ENCODE results near the gene RHBDL1.
A peak's percentile ranks its signal among the peaks of the same experiment; 100 is the strongest.

The RHBDL1 gene

DNA sequence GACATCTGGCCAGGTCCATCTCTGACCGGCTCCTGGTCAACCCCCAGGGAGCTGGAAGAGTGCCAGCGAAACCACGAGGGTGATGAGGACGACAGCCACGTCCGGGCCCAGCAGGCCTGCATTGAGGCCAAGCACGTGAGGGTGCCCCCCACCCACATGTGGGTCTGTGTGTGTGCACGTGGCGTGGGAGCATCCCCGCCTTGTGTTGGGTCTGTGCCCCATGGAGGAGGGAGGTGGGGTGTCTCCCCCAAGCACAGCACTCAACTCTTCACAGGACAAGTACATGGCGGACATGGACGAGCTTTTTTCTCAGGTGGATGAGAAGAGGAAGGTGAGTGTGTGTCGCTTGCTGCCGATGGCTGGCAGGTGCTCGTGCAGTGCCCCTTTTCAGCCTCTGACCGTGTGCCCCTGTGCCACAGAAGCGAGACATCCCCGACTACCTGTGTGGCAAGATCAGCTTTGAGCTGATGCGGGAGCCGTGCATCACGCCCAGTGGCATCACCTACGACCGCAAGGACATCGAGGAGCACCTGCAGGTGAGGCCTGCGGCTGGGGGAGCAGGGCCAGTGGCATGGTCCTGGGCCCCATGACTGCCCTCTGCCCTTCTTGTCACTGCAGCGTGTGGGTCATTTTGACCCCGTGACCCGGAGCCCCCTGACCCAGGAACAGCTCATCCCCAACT is 6.4 kb downstream of the RHBDL1 start:
- Histone ChIP-seq H3K4me1 (ENCODE audit: control insufficient read depth, insufficient read depth, low read length) (peaks cover 9% of the 10 kb centered on the region), H3K4me3 (ENCODE audit: low read length) (no peak overlapping the region), H3K9me3 (ENCODE audit: control insufficient read depth, insufficient read depth, low read length) (no peaks in the 10 kb centered on the region), H3K27ac (ENCODE audit: low read length) (no peak overlapping the region), H3K27me3 (ENCODE audit: control insufficient read depth, insufficient read depth, low read length) (no peaks in the 10 kb centered on the region), H3K36me3 (ENCODE audit: control insufficient read depth, insufficient read depth, low read length) (peaks cover 23% of the 10 kb centered on the region)
- WGBS (ENCODE audit: insufficient coverage, insufficient read length): no CpG with 5 or more reads among the region's 28 CpGs
- no peak for DNase-seq (ENCODE audit: low read depth, low spot score)

DNA sequence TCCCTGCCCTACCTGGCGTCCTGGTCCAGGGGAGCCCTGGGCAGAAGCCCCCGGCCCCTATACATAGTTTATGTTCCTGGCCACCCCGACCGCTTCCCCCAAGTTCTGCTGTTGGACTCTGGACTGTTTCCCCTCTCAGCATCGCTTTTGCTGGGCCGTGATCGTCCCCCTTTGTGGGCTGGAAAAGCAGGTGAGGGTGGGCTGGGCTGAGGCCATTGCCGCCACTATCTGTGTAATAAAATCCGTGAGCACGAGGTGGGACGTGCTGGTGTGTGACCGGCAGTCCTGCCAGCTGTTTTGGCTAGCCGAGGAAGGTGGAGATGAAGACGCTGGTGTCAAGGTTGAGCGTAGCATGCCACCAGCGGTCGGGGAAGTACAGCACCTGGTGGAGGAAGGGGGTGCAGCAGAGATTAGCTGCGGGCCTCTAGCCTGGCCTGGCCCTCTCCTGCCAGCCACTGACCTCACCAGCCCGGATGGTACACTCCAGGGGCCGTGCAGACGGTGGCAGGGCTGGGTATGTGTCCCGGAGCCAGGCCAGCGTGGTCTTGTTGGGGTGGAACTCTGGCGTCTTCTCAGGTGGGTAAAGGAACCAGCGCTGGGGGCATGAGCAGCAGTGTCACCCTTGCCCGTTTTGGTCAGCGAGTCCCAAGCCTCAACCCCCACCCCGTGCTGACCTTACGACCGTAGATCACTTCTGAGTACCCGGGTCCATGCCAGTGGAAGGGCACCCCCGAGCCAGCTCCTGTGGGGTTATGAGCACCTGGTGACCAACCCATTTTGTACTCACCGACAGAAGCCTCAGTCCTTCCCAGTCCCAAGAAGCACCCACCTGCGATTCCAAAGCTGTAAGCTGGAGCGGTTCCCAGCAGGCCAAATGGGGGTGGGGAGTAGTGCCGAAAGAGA is 7.3 kb downstream of the RHBDL1 start:
- H3K4me1 ChIP-seq (ENCODE audit: control insufficient read depth, insufficient read depth, low read length): peaks cover 5% of the 10 kb centered on the region
- no CpG with 5 or more reads among the region's 36 CpGs for WGBS (ENCODE audit: insufficient coverage, insufficient read length)
- no peak for DNase-seq (ENCODE audit: low read depth, low spot score)
- H3K27ac ChIP-seq (ENCODE audit: low read length): no peak overlapping the region
- peaks cover 28% of the 10 kb centered on the region for H3K36me3 ChIP-seq (ENCODE audit: control insufficient read depth, insufficient read depth, low read length)
- no peaks in the 10 kb centered on the region for H3K27me3 ChIP-seq (ENCODE audit: control insufficient read depth, insufficient read depth, low read length)
- no peak overlapping the region for H3K4me3 ChIP-seq (ENCODE audit: low read length)
- H3K9me3 ChIP-seq (ENCODE audit: control insufficient read depth, insufficient read depth, low read length): no peaks in the 10 kb centered on the region

DNA sequence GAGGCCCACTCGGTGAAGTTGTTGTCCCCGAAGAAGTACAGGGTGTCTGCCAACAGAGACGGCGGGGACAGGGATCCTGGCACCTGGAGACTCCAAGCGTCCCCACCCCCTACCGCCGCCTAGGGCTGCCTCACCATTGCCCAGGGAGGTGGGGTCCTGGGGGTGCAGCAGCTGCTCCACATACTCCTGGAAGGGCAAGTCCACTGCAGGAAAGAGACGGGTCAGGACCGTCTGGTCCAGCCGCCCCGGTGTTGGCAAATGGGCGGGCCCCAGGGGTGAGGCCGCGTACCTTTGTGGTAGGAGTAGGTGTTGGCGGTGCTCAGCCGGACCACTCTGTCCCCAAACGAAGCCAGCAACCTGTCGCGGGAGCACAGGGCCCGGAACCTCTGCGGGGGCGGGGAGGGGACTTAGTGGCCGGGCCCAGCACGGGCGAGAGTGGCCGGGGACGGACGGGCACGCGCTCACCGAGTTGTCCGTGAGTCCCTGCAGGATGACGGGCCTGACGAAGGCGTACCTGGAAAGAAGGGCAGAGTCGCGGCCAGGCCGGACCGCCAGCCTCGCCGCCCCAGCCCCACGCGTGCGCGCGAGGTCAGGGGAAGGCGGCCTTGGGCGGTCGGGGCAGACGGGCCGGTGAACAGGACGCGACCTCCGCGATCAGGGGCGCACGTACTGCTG is 8.1 kb downstream of the RHBDL1 start:
- H3K9me3 ChIP-seq (ENCODE audit: control insufficient read depth, insufficient read depth, low read length): no peaks in the 10 kb centered on the region
- no peak overlapping the region for H3K27ac ChIP-seq (ENCODE audit: low read length)
- no CpG with 5 or more reads among the region's 57 CpGs for WGBS (ENCODE audit: insufficient coverage, insufficient read length)
- H3K36me3 ChIP-seq (ENCODE audit: control insufficient read depth, insufficient read depth, low read length): peaks cover 28% of the 10 kb centered on the region
- DNase-seq (ENCODE audit: low read depth, low spot score): no peak
- peak overlapping the region; percentile 94 for H3K4me3 ChIP-seq (ENCODE audit: low read length)
- no peaks in the 10 kb centered on the region for H3K27me3 ChIP-seq (ENCODE audit: control insufficient read depth, insufficient read depth, low read length)
- H3K4me1 ChIP-seq (ENCODE audit: control insufficient read depth, insufficient read depth, low read length): peaks cover 5% of the 10 kb centered on the region

DNA sequence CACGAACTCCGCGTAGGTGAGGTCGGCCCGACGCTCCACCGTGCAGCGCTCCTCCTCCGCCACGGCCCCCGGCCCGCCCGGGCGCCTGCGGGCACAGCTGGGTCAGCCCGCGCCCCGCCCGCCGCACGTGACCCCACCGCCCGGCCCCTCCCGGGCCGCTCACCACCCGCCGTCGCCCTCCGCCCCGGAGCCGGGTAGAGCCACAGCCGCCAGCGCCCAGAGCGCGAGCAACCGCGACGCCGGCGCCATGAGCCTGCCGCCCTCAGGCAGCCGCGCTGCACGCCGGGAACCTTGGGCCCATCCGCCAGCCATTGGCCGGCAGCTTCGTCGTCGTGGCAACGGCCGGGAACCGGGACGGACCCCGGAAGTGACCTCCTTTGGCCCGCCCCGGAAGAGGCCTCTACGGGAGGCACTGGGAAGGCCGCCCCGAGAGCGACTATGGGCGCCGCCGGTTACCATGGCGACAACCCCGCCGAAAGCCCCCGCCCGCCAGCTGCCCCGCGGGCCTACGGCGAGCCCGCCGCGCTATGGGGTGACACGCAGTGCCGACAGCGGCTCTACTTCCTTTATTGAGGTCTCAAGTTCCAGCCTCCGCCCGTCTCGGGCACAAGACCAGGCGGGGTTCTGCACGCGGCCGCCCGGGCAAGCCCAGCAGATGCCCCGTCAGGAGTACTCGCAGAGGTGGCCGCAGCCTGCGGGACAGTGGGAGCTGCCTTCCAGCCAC is 8.8 kb downstream of the RHBDL1 start, which contains the start of gene JMJD8:
Gene JMJD8, minus strand, starts transcription at position 264 of the 724 bp plus-strand sequence. Its CDS starts 15 bp downstream, at position 249.
- Histone ChIP-seq H3K4me1 (ENCODE audit: control insufficient read depth, insufficient read depth, low read length) (peaks cover 3% of the 10 kb centered on the region; the same call in 1 of the 2 replicates), H3K9me3 (ENCODE audit: control insufficient read depth, insufficient read depth, low read length) (no peaks in the 10 kb centered on the region), H3K27ac (ENCODE audit: low read length) (no peak within 1 kb of the TSS), H3K4me3 (ENCODE audit: low read length) (peak within 1 kb of the TSS; percentile 94), H3K27me3 (ENCODE audit: control insufficient read depth, insufficient read depth, low read length) (no peaks in the 10 kb centered on the region), H3K36me3 (ENCODE audit: control insufficient read depth, insufficient read depth, low read length) (peaks cover 31% of the 10 kb centered on the region)
- DNase-seq (ENCODE audit: low read depth, low spot score): no peak
- WGBS (ENCODE audit: insufficient coverage, insufficient read length): no CpG with 5 or more reads among the region's 91 CpGs

DNA sequence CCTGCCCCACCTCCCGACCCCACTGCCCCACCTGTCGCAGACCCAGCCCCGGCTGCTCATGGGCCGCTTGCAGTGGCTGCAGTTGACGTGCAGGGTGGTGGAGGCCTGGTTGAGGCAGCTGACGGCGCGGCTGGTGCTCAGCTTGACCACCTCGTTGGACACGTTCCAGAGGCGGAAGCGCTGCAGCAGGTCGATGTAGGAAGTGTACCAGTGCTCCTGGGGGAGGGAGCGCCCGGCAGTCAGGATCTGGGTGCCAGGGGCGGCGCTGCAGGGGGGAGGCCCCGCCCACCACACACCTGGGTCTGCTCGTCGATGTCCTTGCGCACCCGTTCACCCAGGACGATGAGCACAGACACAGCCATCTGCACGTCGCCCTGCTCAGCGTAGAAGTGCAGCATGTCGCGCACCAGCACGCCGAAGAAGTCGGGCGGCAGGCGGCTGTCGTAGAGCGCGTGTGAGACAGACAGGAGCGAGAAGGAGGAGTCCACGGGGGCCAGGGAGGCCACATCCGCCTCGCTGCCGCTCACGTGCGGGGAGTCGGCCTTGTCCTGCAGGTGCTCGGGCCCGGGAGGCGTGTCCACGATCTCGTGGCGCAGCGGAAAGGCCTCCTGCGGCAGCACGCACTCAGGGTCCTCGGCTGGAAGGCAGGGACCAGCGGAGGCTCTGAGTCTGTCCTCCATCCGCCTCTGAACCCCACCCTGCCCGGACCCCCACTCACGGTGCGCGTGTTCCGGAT is 9.7 kb downstream of the RHBDL1 start:
- Histone ChIP-seq H3K27ac (ENCODE audit: low read length) (no peak overlapping the region), H3K4me3 (ENCODE audit: low read length) (no peak overlapping the region), H3K27me3 (ENCODE audit: control insufficient read depth, insufficient read depth, low read length) (no peaks in the 10 kb centered on the region), H3K36me3 (ENCODE audit: control insufficient read depth, insufficient read depth, low read length) (peaks cover 32% of the 10 kb centered on the region), H3K4me1 (ENCODE audit: control insufficient read depth, insufficient read depth, low read length) (peaks cover 8% of the 10 kb centered on the region), H3K9me3 (ENCODE audit: control insufficient read depth, insufficient read depth, low read length) (no peaks in the 10 kb centered on the region)
- no CpG with 5 or more reads among the region's 61 CpGs for WGBS (ENCODE audit: insufficient coverage, insufficient read length)
- no peak for DNase-seq (ENCODE audit: low read depth, low spot score)

DNA sequence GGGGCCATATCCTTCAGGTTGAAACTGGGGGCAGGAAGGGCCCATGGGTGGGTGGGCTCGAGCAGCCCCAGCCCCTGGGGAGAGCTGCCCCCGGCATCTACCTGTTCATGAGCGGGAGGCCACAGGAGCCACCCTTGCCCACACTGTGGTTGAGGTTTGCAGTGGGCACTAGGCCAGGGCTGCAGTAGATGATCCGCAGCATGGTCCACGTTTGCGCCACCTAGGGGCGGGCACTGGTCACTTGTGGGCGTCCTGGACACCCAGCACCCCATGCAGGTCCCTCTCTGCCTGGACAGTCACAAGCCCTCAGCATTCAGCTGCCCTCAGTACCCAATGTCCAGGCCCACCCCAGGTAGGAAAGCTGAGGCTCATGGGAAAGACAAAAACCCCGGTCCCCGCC is 10.5 kb downstream of the RHBDL1 start:
- no CpG with 5 or more reads among the region's 10 CpGs for WGBS (ENCODE audit: insufficient coverage, insufficient read length)
- H3K27ac ChIP-seq (ENCODE audit: low read length): no peak overlapping the region
- H3K27me3 ChIP-seq (ENCODE audit: control insufficient read depth, insufficient read depth, low read length): no peaks in the 10 kb centered on the region
- no peak for DNase-seq (ENCODE audit: low read depth, low spot score)
- H3K4me1 ChIP-seq (ENCODE audit: control insufficient read depth, insufficient read depth, low read length): peaks cover 8% of the 10 kb centered on the region
- H3K36me3 ChIP-seq (ENCODE audit: control insufficient read depth, insufficient read depth, low read length): peaks cover 32% of the 10 kb centered on the region
- no peaks in the 10 kb centered on the region for H3K9me3 ChIP-seq (ENCODE audit: control insufficient read depth, insufficient read depth, low read length)
- H3K4me3 ChIP-seq (ENCODE audit: low read length): no peak overlapping the region

DNA sequence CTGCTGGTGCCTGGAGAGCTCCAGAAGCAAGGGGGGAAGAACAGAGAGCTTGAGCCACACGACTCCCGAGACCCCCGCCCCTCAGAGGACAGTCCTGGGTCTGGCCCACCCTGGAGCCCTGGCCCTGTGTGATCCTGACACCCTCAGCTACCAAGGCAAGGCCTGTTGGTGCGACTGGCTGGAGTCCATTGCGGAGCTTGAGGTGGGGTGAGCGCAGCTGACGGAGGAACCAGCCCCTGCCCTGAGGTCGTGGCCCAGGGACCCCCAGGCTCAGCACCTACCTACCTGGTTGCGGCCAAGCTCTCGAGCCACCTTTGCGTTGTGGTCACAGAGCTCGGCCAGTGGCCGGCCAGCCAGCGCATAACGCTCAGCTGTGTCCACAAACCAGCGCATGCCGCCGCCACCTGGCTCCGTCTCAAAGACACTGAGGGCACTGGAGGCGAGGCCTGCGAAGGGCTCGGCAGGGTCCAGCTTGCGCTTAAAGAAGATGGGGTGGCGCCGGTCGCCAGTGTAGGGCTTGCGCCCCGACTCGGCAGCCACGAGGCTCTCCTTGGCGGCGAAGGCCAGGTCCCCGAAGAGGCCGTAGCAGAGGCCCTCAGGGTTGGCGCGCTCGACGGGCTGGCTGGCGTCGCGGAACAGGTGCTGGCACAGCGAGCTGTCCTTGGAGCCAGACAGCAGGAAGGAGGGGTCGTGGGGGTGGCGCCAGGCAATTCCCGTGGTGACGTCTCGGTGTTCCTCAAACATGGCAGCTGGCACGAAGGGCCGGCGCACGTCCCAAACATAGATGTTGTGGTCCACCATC is 11.2 kb downstream of the RHBDL1 start:
- DNase-seq (ENCODE audit: low read depth, low spot score): no peak
- H3K9me3 ChIP-seq (ENCODE audit: control insufficient read depth, insufficient read depth, low read length): no peaks in the 10 kb centered on the region
- H3K4me3 ChIP-seq (ENCODE audit: low read length): no peak overlapping the region
- H3K4me1 ChIP-seq (ENCODE audit: control insufficient read depth, insufficient read depth, low read length): peaks cover 6% of the 10 kb centered on the region
- peaks cover 32% of the 10 kb centered on the region for H3K36me3 ChIP-seq (ENCODE audit: control insufficient read depth, insufficient read depth, low read length)
- H3K27ac ChIP-seq (ENCODE audit: low read length): no peak overlapping the region
- no peaks in the 10 kb centered on the region for H3K27me3 ChIP-seq (ENCODE audit: control insufficient read depth, insufficient read depth, low read length)
- no CpG with 5 or more reads among the region's 51 CpGs for WGBS (ENCODE audit: insufficient coverage, insufficient read length)

DNA sequence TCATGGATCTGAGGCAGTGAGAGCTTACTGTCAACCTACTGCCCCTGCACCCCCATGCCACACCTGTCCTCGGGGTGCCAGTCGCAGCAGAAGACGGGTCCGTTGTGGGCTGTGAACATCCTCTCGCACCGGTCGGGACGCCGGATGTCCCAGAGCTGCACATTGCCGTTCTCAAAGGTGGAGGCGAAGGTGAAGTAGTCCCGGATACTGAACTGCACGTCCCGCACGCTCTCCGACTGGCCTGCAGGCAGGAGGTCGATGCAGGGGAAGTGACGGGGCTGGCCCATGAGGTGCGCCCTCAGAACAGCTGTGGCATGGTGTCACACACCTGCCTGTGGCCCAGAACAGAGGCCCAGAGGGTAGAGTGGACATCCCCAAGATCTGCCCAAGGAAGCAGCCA is 12.0 kb downstream of the RHBDL1 start:
- H3K4me3 ChIP-seq (ENCODE audit: low read length): no peak overlapping the region
- DNase-seq (ENCODE audit: low read depth, low spot score): no peak
- H3K36me3 ChIP-seq (ENCODE audit: control insufficient read depth, insufficient read depth, low read length): peaks cover 23% of the 10 kb centered on the region
- no peaks in the 10 kb centered on the region for H3K27me3 ChIP-seq (ENCODE audit: control insufficient read depth, insufficient read depth, low read length)
- peaks cover 6% of the 10 kb centered on the region for H3K4me1 ChIP-seq (ENCODE audit: control insufficient read depth, insufficient read depth, low read length)
- no CpG with 5 or more reads among the region's 19 CpGs for WGBS (ENCODE audit: insufficient coverage, insufficient read length)
- no peak overlapping the region for H3K27ac ChIP-seq (ENCODE audit: low read length)
- no peaks in the 10 kb centered on the region for H3K9me3 ChIP-seq (ENCODE audit: control insufficient read depth, insufficient read depth, low read length)
